Effector CD8-positive, alpha-beta T cell (primary cell): ENCODE data around the gene SLC22A8.
"Not testable (repeated sequence)": the region's sequence is repeated elsewhere in the genome, so short reads cannot be mapped to it uniquely, and the experiment has no call there.

ENCODE experiments used
- DNase-seq: peaks from one replicate; lab custom pipeline; 2025; lab: John Stamatoyannopoulos, UW
- total RNA-seq, 4 experiments: gene quantifications; one replicate each; lab custom pipeline; 2026; lab: John Stamatoyannopoulos, UW

Gene SLC22A8, protein sequence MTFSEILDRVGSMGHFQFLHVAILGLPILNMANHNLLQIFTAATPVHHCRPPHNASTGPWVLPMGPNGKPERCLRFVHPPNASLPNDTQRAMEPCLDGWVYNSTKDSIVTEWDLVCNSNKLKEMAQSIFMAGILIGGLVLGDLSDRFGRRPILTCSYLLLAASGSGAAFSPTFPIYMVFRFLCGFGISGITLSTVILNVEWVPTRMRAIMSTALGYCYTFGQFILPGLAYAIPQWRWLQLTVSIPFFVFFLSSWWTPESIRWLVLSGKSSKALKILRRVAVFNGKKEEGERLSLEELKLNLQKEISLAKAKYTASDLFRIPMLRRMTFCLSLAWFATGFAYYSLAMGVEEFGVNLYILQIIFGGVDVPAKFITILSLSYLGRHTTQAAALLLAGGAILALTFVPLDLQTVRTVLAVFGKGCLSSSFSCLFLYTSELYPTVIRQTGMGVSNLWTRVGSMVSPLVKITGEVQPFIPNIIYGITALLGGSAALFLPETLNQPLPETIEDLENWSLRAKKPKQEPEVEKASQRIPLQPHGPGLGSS
- total RNA-seq: 0 to 0.72 (median 0.11) reads per million in 4 experiments

- DNase-seq: no peak
Measured at GRCh38 chr11:63015521-63016215, at the start of gene SLC22A8. SLC22A8 (minus strand) TSS chr11:63015841; CDS start chr11:63014958, 883 bp downstream.

- DNase-seq: not testable (repeated sequence)
Measured at GRCh38 chr11:63046203-63046602, 30.6 kb upstream of the SLC22A8 start.

DNA sequence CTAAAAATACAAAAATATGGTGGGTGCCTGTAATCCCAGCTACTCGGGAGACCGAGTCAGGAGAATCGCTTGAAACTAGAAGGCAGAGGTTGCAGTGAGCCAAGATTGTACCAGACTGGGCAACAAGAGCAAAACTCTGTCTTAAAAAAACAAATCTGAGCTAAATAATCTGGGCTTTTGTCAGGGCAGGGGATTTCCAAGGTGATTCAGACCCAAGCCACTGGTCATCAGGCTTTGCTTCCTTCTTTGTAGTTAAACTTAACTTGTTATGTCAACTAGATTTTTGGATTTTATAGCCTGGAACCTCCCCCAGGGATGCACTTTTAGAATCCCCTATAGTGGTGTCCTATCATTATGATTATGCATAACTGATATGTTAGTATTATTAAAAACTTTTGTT is 27.0 kb upstream of the SLC22A8 start:
- no peak for DNase-seq

DNA sequence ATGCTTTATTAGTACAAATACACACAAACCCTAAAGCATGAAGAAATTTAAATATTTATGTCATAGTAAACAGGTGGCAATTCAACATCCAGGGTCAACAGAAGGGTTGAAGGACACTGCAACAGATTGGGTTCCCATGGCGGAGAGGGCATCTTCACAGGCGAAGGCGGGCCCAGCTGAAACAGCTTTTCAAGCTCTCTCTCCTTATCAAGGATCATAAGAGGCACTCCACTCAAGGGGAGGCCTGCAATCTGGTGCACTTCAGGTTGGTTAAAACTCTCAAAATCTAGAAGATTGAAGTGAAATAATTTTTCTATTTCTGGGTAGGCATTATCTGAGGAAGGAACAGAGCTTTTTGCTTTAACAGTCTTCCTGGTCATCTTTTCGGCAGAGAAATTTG is 16.8 kb upstream of the SLC22A8 start:
- DNase-seq: no peak

- peak; percentile 73 for DNase-seq
Measured at GRCh38 chr11:63023841-63024648, 8.4 kb upstream of the SLC22A8 start.

DNA sequence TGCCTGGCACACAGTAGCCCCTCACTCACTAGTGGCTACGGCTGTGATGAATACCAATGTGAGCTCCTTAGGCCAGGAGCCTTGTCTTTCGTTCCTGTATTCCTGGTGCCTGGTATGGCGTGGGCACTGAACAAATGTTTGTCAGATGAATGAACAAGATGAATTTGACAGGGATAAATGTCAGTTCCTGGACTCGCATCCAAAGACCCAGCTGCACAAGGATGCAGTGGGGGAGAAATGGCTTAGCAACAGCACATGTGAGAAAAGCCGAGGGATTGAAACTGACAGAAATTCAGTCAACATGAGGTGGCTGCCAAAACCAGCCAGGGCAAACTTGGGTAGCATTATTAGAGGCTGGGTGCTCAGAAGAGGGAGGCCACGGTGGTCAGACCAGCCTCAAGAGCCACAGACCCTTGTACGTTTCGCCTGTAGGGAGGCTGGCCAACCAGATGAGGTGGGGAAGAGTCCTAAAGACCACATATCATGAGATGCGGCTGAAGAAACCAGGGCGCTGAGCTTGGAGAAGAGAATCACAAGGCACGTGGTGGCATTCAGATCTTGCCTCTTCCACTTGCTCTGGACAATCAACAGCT is 7.7 kb upstream of the SLC22A8 start:
- no peak for DNase-seq

DNA sequence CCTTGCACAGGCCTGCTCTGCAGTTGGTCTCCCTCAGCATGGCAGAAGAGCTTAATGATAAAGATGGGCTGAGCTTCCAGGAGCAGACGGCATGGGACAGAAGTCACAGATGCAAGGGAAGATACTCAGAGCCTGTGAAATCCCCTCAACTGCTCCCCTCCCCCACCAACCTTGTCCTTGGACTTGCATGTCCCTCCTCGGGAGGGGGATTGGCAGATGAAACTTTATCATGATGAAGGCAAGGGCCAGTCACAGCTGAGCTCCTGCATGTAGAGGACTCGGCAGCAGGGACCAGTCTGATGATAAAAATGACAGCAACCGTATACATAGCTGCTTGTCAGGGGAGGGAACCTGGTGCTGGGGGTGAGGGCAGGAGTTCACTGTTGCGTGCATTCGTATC is 6.8 kb upstream of the SLC22A8 start:
- DNase-seq: no peak

GRCh38 chr11:63020671-63021291 is 5.1 kb upstream of the SLC22A8 start:
- DNase-seq: no peak

GRCh38 chr11:63019506-63019905 is 3.9 kb upstream of the SLC22A8 start:
- no peak for DNase-seq

DNA sequence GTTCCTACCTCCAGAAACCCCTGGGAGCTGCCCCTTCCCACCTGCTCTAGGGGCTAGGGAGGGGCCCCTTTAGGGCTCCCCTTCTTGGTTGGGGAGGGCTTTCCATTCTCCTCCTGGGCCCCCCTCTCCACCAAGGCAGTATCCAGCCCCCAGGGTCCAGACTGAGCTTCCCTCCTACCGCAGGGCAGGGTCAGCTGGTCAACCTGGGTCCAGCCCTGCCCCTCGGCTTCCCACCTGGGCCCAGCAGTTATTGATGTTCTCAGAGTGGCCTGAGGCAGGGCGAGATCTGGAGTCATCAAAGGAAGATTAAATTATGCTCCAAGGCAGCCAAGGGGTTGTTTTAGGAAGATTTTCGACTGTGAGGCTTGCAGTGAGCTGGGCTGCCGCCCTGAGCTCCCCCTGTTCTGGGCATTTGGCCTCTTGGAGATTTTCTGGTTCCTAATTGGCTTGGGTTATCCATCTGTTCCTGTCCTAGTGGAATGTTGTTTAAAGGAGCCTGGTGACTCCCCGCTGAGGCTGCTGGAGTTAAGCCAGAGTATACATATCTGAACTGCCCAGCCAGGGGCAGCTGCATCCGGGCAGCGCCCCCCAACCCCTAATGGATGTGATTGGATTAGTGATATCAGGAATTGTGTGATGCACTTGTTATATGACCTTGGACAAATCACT is 1.8 kb upstream of the SLC22A8 start:
- no peak for DNase-seq

- no peak for DNase-seq
Measured at GRCh38 chr11:63014408-63015055, 1.1 kb downstream of the SLC22A8 start.

GRCh38 chr11:63012839-63013238 is 2.8 kb downstream of the SLC22A8 start:
- DNase-seq: no peak

GRCh38 chr11:63012430-63012829 is 3.2 kb downstream of the SLC22A8 start:
- DNase-seq: no peak

GRCh38 chr11:63010934-63011439 is 4.7 kb downstream of the SLC22A8 start:
- DNase-seq: no peak

GRCh38 chr11:63007920-63008319 is 7.7 kb downstream of the SLC22A8 start:
- no peak for DNase-seq

- DNase-seq: no peak
Measured at GRCh38 chr11:63001456-63001855, 14.2 kb downstream of the SLC22A8 start.

DNA sequence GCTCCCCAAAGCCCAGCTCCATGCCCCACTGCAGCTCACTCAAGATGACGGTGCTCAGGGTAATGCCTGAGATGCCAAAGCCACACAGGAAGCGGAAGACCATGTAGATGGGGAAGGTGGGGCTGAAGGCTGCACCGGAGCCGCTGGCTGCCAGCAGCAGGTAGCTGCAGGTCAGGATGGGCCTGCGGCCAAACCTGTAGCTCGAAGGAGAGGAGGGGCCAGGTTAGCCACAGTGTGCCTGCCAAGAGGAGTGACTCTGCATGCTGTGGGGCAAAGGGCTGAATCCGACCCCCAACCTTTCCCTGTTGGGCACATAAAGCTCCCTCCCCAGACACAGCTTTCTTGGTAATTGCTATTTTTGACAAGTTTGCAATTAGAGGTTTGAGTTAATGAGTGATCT is 16.0 kb downstream of the SLC22A8 start:
- DNase-seq: no peak

- DNase-seq: no peak
Measured at GRCh38 chr11:62999156-62999555, 16.5 kb downstream of the SLC22A8 start.

- DNase-seq: no peak
Measured at GRCh38 chr11:62996271-62996670, 19.4 kb downstream of the SLC22A8 start.

DNA sequence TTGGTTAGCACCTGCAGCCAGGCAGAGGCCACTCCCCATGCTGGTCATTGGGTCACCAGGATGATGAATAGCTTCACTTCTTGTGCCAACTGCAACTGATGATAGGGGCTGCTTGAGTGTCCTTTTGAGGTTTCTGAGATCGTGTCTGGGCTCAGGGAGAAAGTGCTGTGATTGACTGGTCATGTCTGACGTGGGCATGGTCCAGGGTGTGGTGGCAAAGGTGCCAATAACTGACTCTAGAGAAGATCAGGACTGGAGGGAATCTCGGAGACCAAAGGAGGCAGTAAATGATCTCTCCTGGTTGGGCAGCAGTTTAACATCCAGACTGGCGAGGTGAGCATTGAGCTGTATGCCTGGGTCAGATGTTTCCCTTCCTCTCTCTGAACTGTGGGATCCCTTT is 20.9 kb downstream of the SLC22A8 start:
- no peak for DNase-seq
